HFFc6 (cell line): ENCODE measurements around the gene CARD14. TPM values are rescaled to one million over a fixed set of nuclear protein-coding genes. Genes with fewer than 3 reads are reported as not detected.

Source experiments
- DNase-seq: peaks from one replicate; pipeline ENCODE4 v3.0.0-alpha.2; 2018
- H3K27ac Mint-ChIP-seq: 2 replicates; pipeline ENCODE4 v1.8.0; 2020; ENCODE audit warnings: mild to moderate bottlenecking, mixed read lengths
- H3K27me3 Mint-ChIP-seq: 2 replicates; pipeline ENCODE4 v1.8.0; 2021; ENCODE audit warnings: mild to moderate bottlenecking, moderate library complexity, mixed read lengths; ENCODE audit not compliant: insufficient read depth
- H3K36me3 Mint-ChIP-seq: 2 replicates; pipeline ENCODE4 v1.8.0; 2021; ENCODE audit warnings: low read depth, mixed read lengths
- H3K4me1 Mint-ChIP-seq: 2 replicates; pipeline ENCODE4 v1.8.0; 2020; ENCODE audit warnings: low read depth, mixed read lengths
- H3K4me3 Mint-ChIP-seq: 2 replicates; pipeline ENCODE4 v1.8.0; 2020; ENCODE audit warnings: mild to moderate bottlenecking, moderate library complexity, mixed read lengths
- H3K9me3 Mint-ChIP-seq: 2 replicates; pipeline ENCODE4 v1.8.0; 2020; ENCODE audit warnings: mild to moderate bottlenecking, mixed read lengths
- total RNA-seq, 6 experiments: library from RNA; stranded (reverse); fragmentation: NEBNext Ultra II Directional; extraction: Animal tissue kit (Norgen Biotek cat#: 25700); gene quantifications; 2 replicates in 1 of 6; 3 replicates in 5 of 6; pipeline ENCODE4 v1.2.3, GENCODE V29; 2021
- TF ChIP-seq, protein P1 (sequence below): fragments of 200-600 bp; sonication (generic); IDR thresholded peaks from 2 replicates; pipeline ENCODE4 v1.5.0; 2021; ENCODE audit warnings: antibody characterized with exemption, mild to moderate bottlenecking

Gene CARD14
- total RNA-seq, 6 experiments from 2014 or later: not detected

DNA sequence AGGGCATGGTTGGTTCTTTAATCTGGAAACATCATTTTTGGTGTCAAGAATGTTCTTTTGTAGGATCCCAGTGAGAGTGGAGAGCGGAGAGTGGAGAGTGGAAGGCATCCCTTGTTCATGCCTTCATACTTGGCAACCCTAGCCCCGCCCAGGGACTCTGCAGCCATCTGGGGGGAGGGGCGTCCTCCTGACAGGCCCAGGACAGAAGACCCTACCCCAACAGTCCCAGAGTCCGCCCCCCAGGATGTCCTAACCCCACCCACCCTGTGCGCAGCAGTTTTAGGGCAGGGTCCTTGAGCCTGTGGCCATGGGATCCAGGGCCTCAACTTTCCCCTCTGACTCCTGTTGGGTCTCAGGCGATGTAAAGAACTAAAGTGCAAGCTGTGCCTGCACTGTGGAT, 54.9 kb downstream of the CARD14 start:
- no peaks in the 10 kb centered on the region for H3K9me3 Mint-ChIP-seq
- TF ChIP-seq, protein P1, sequence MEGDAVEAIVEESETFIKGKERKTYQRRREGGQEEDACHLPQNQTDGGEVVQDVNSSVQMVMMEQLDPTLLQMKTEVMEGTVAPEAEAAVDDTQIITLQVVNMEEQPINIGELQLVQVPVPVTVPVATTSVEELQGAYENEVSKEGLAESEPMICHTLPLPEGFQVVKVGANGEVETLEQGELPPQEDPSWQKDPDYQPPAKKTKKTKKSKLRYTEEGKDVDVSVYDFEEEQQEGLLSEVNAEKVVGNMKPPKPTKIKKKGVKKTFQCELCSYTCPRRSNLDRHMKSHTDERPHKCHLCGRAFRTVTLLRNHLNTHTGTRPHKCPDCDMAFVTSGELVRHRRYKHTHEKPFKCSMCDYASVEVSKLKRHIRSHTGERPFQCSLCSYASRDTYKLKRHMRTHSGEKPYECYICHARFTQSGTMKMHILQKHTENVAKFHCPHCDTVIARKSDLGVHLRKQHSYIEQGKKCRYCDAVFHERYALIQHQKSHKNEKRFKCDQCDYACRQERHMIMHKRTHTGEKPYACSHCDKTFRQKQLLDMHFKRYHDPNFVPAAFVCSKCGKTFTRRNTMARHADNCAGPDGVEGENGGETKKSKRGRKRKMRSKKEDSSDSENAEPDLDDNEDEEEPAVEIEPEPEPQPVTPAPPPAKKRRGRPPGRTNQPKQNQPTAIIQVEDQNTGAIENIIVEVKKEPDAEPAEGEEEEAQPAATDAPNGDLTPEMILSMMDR: no peak
- H3K36me3 Mint-ChIP-seq: no peaks in the 10 kb centered on the region; the same call in 1 of the 2 replicates
- no peaks in the 10 kb centered on the region for H3K4me1 Mint-ChIP-seq
- no peak overlapping the region for H3K4me3 Mint-ChIP-seq
- no peak overlapping the region for H3K27ac Mint-ChIP-seq
- H3K27me3 Mint-ChIP-seq: no peaks in the 10 kb centered on the region; the same call in none of the 2 replicates
- DNase-seq: no peak

DNA sequence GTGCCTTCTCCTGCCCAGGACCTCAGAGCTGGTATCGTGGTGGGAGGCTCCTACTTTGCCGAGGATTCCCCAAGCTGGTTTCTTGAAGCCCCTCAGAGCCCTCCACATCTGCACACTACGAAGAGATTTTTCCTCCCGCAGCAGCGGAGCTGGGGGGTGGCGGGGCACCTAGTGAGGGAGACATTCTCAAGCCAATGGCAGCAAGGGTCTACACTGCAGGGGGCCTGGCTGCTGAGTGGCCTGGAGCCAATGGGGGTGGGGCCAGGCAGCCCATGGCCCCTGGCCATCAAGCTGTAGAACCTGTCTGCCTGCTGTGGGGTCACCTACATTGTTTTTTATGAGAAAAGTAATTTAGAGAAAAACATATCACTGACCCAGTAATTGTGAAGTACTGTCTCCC, 55.4 kb downstream of the CARD14 start:
- Mint-ChIP-seq H3K27ac (no peak overlapping the region), H3K4me1 (no peaks in the 10 kb centered on the region), H3K27me3 (no peaks in the 10 kb centered on the region; the same call in none of the 2 replicates), H3K36me3 (peaks cover 4% of the 10 kb centered on the region; the same call in 1 of the 2 replicates), H3K9me3 (no peaks in the 10 kb centered on the region), H3K4me3 (no peak overlapping the region)
- TF ChIP-seq, protein P1: no peak
- no peak for DNase-seq

DNA sequence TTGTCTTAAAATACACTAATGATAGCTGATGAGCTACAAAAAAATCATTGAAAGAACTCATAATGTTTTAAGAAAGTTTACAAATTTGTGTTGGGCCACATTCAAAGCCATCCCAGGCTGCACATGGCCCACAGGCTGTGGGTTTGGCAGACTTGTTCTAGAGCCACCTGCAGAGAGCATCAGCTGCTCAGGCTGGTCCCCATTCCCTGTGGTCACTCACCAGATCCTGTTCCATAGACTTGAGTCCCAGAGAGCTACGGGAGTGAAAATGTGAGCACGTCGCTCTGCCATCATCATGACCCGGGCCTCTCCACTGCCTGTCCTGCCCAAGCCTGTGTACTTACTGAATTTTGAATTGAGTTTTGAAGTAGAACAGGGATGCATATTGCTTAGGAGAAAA, 57.3 kb downstream of the CARD14 start:
- Mint-ChIP-seq H3K27me3 (no peaks in the 10 kb centered on the region; the same call in none of the 2 replicates), H3K9me3 (peaks cover 7% of the 10 kb centered on the region; the same call in 1 of the 2 replicates), H3K27ac (no peak overlapping the region), H3K36me3 (peaks cover 22% of the 10 kb centered on the region), H3K4me1 (no peaks in the 10 kb centered on the region), H3K4me3 (no peak overlapping the region)
- TF ChIP-seq, protein P1: no peak
- no peak for DNase-seq

DNA sequence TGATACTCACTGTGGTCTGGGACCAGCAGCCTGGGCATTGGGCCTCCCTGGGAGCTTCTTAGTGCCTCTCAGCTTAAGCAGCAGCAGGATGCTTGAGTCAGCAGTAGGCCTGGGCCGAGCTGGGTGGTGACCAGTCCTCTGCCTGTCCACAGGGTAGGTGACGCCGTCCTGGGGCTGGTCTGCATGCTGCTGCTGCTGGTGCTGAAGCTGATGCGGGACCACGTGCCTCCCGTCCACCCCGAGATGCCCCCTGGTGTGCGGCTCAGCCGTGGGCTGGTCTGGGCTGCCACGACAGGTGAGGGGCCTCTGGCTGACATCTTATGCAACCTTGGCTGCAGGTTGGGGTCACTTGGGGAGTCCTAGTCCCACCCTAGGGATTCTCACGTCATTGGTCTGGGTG, 57.8 kb downstream of the CARD14 start:
- no peak for DNase-seq
- no peaks in the 10 kb centered on the region for H3K4me1 Mint-ChIP-seq
- no peak overlapping the region for H3K4me3 Mint-ChIP-seq
- TF ChIP-seq, protein P1: no peak
- peaks cover 12% of the 10 kb centered on the region for H3K9me3 Mint-ChIP-seq
- no peaks in the 10 kb centered on the region; the same call in none of the 2 replicates for H3K27me3 Mint-ChIP-seq
- H3K27ac Mint-ChIP-seq: no peak overlapping the region
- peaks cover 27% of the 10 kb centered on the region for H3K36me3 Mint-ChIP-seq

DNA sequence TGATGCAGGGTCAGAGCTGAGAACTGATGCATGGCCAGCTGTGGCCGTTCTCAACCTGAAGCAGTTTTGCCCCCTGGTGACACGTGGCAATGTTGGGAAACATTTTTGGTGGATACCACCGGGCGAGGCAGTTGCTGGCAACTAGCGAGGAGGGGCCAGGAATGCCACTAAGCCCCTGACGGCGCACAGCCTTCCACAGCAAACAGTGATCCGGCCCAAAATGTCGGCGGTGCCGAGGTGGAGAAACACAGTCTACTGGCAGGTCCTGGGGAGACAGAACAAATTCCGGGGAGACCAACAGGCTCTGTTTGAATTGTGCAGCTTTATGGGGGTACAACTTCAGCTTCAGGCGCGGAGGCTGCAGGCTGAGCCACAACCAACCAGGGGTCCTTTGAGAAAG, 58.6 kb downstream of the CARD14 start:
- Mint-ChIP-seq H3K27ac (no peak overlapping the region), H3K36me3 (peaks cover 33% of the 10 kb centered on the region), H3K27me3 (no peaks in the 10 kb centered on the region; the same call in 1 of the 2 replicates), H3K9me3 (peaks cover 18% of the 10 kb centered on the region), H3K4me3 (no peak overlapping the region), H3K4me1 (no peaks in the 10 kb centered on the region)
- TF ChIP-seq, protein P1: no peak
- no peak for DNase-seq

DNA sequence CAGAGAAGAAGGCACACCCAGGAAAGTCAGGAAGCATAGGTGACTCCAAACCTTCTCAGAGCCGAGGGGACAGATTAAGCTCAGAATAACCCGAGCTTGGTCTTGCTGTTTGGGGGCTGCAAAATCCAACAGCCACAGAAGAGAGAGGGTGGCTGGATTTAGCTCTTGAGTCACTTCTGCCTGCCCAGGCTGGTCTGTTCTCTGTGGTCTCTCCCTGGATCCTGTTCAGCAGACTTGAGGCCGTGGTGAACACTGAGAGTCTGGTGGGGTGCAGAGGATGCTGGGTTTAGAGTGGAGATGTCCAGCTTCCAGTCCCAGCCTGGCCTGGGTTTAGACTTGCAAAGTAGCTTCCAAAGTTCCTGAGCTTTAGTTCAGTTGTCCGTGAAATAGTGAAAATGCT, 59.2 kb downstream of the CARD14 start:
- Mint-ChIP-seq H3K4me1 (no peaks in the 10 kb centered on the region), H3K9me3 (peaks cover 22% of the 10 kb centered on the region), H3K36me3 (peaks cover 38% of the 10 kb centered on the region), H3K27ac (no peak overlapping the region), H3K27me3 (no peaks in the 10 kb centered on the region; the same call in 1 of the 2 replicates), H3K4me3 (no peak overlapping the region)
- DNase-seq: no peak
- TF ChIP-seq, protein P1: no peak
